ENCODE data around the gene NRG4.
"Not testable (repeated sequence)": the region's sequence is repeated elsewhere in the genome, so short reads cannot be mapped to it uniquely, and the experiment has no call there.

DNA sequence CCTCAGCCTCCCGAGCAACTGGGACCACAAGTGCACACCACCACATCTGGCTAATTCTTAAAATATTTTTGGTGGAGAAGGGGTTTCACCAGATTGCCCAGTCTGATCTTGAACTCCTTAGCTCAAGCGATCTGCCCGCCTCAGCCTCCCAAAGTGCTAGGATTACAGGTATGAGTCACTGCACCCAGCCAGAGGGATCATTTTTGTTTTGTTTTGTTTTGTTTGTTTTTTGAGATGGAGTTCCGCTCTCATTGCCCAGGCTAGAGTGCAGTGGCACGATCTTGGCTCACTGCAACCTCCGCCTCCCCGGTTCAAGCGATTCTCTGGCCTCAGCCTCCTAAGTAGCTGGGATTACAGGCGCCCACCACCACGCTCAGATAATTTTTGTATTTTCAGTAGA is 42.0 kb upstream of the NRG4 start:
- TF ChIP-seq, protein P1, sequence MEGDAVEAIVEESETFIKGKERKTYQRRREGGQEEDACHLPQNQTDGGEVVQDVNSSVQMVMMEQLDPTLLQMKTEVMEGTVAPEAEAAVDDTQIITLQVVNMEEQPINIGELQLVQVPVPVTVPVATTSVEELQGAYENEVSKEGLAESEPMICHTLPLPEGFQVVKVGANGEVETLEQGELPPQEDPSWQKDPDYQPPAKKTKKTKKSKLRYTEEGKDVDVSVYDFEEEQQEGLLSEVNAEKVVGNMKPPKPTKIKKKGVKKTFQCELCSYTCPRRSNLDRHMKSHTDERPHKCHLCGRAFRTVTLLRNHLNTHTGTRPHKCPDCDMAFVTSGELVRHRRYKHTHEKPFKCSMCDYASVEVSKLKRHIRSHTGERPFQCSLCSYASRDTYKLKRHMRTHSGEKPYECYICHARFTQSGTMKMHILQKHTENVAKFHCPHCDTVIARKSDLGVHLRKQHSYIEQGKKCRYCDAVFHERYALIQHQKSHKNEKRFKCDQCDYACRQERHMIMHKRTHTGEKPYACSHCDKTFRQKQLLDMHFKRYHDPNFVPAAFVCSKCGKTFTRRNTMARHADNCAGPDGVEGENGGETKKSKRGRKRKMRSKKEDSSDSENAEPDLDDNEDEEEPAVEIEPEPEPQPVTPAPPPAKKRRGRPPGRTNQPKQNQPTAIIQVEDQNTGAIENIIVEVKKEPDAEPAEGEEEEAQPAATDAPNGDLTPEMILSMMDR (IDR thresholded peaks at IDR 0.05; ENCODE audit: poor library complexity) = not testable (repeated sequence)
- TF ChIP-seq EZH2phosphoT487 (IDR thresholded peaks at IDR 0.05; ENCODE audit: low read depth, severe bottlenecking, unreplicated experiment); EZH2 (IDR thresholded peaks at IDR 0.05; ENCODE audit: borderline replicate concordance): not testable (repeated sequence)
